ENCODE results near the gene PCBP1.
"Not testable (repeated sequence)": the region's sequence is repeated elsewhere in the genome, so short reads cannot be mapped to it uniquely, and the experiment has no call there.

The PCBP1 gene

DNA sequence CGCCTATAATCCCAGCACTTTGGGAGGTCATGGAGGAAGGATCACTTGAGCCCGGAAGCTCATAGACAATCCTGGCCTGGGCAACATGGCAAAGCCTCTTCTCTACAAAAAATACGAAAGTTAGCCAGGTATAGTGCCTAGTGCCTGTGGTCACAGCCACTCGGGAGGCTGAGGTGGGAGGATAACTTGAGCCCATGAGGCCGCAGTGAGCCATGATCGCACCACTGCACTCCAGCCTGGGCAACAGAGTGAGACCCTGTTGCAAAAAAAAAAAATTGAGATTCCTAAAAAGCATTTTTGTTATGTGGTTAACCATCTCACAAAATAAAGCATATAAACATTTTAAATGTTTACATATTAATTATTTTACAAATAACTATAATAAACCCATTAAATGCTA, 13.9 kb downstream of the PCBP1 start:
- TF ChIP-seq CTCF (IDR thresholded peaks at IDR 0.05; ENCODE audit: borderline replicate concordance, insufficient read depth, low read depth, low read length) = no peak
- H3K4me3 ChIP-seq (ENCODE audit: low read depth, low read length) = no peak overlapping the region

- H3K4me3 ChIP-seq (ENCODE audit: low read depth, low read length) = not testable (repeated sequence)
Measured at GRCh38 chr2:70101686-70102085, 14.4 kb downstream of the PCBP1 start.

- H3K4me3 ChIP-seq (ENCODE audit: low read depth, low read length) = not testable (repeated sequence)
Measured at GRCh38 chr2:70102323-70102905, 15.1 kb downstream of the PCBP1 start.

DNA sequence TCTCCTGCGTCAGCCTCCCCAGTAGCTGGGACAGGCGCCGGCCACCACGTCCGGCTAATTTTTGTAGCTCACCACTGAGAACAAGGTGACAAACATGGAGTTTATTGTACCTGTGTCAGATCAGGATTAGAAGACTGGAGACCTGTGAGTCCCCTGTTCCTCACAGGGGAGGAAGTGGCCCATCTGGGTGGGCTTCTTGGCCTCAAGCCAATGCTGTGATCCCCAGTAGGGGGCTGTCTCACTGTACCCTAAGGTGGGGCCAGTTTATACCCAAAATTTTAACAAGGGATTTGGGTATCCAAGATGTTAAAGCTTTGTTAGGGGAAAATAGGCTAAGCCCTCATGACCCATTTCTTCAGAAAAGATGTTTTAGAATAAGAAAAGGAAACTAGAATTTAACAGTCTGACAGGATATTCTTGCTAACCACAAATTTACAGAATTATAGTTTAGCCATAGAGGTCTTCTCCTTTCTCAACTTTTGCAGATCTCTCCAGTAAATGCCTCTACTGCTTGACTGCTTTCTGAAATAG, 16.3 kb downstream of the PCBP1 start:
- no peak for TF ChIP-seq CTCF (IDR thresholded peaks at IDR 0.05; ENCODE audit: borderline replicate concordance, insufficient read depth, low read depth, low read length)
- H3K4me3 ChIP-seq (ENCODE audit: low read depth, low read length) = no peak overlapping the region

GRCh38 chr2:70104231-70105111, 17.2 kb downstream of the PCBP1 start:
- no peak for TF ChIP-seq CTCF (IDR thresholded peaks at IDR 0.05; ENCODE audit: borderline replicate concordance, insufficient read depth, low read depth, low read length)
- no peak overlapping the region for H3K4me3 ChIP-seq (ENCODE audit: low read depth, low read length)

GRCh38 chr2:70106138-70106537, 18.9 kb downstream of the PCBP1 start:
- H3K4me3 ChIP-seq (ENCODE audit: low read depth, low read length) = not testable (repeated sequence)

GRCh38 chr2:70110397-70110796, 23.1 kb downstream of the PCBP1 start:
- not testable (repeated sequence) for H3K4me3 ChIP-seq (ENCODE audit: low read depth, low read length)

DNA sequence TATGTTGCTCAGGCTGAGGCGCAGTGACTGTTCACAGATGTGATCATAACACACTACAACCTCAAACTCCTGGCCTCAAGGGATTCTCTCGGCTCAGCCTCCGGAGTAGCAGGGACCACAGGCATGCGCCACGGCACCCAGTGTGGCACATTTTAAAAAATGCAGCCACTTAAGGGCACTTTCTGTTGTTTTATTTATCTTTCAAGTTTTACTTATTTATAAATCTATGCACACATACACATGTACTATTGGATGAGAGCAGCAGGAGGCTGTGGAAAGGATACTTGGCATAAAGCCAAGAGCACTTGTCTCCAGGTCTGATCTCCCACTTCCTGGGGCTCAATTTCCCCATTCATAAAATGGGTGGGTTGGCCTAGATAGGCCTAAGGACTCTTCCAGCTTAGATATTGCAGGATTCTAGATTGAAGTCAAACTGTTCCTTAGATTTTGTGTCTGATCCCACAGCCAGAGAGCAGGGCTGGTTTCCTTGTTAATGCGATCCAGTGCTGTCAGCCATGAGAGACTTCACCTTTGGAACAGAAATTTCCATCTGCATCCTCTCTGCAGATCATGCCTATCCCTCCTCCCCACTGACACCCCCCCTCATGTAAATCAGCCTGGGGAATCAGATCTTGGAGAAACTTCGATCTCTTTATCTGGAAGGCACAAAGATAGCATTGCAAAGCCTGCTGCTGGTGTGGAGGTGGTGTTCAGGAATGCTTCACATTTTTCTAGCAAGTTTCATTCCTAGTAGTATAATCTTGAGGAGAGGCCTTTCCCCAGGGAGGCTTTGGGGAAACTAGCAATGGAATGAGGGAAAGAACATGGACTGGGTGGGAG, 24.7 kb downstream of the PCBP1 start:
- TF ChIP-seq CTCF (IDR thresholded peaks at IDR 0.05; ENCODE audit: borderline replicate concordance, insufficient read depth, low read depth, low read length) = no peak

More for the DNA sequence above, 24.7 kb downstream of the PCBP1 start:
- H3K4me3 ChIP-seq (ENCODE audit: low read depth, low read length) = no peak overlapping the region
